Activated CD8-positive, alpha-beta memory T cell treated with anti-CD3 and anti-CD28 coated beads for 4 hours (primary cell): Measurements from ENCODE around the gene MOSPD3.
A peak's percentile ranks its signal among the peaks of the same experiment; 100 is the strongest.
"Not testable (repeated sequence)": the region's sequence is repeated elsewhere in the genome, so short reads cannot be mapped to it uniquely, and the experiment has no call there.

Experiments
- DNase-seq, 2 donors: peaks; one replicate each; pipeline ENCODE4 v3.0.0-alpha.2; 2020; ENCODE audit warnings: low read depth in 2 of 2

Gene MOSPD3

GRCh38 chr7:100623951-100624824, 11.8 kb downstream of the MOSPD3 start:
- DNase-seq, result no peak

GRCh38 chr7:100626055-100626454, 13.7 kb downstream of the MOSPD3 start:
- DNase-seq, result no peak

- peak; percentile 81 for DNase-seq
These were observed 14.3 kb downstream of the MOSPD3 start for GRCh38 chr7:100626530-100627237.

DNA sequence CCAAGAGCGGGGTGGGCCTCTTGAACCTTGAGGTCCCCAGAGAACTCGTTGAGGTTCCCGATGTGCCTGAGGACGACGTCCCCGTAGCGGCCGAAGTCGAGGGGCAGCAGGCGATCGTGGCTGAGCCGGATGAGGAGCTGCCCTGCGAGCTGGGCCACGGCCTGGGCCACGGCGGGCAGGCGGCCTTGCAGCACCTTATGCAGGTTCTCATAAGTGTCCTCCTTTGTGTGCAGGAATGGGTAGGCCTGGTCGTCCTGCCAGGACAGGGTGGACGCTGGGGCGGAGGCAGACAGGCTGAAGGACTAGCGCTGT, 14.9 kb downstream of the MOSPD3 start:
- DNase-seq, result no peak

DNA sequence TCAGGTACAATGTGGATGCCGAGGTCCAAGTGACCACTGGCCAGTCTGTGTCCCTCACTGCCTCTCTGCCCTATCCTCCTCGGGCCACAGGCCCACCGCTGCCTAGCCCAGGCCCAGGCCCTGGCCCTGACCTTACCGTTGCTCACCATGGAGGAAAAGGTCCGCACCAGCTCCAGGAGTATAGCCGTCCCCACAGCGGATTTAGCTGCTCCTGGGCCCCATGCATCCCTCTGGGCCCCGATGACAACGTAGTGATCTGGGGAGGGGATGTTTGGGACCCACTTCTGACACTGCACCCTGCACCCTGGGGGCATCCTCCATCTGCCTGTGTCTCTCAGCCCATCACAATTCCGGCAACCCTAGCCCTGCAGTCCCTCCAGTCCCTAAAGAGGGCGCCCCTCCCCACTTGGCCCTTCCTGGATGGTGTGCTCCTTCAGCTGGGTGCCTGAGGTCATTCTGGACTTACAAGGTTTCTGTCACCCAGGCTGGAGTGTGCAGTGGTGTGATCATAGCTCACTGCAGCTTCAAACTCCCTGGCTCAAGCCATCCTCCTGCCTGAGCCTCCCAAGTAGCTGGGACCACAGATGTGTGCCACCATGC, 16.9 kb downstream of the MOSPD3 start:
- no peak for DNase-seq

DNA sequence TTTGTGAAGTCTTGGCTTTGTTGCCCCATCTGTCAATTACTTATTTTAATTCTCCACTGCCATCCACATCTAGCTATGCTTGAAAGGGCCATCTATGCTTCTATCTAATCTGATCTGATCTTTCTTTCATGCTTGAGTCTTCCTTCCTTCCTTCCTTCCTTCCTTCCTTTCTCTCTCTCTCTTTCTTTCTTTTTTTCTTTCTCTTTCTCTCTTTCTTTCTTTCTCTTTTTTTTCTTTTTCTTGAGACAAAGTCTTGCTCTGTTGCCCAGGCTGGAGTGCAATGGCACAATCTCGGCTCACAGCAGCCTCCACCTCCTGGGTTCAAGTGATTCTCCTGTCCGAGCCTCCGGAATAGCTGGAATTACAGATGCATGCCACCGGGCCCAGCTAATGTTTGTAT, 17.7 kb downstream of the MOSPD3 start:
- DNase-seq, result no peak

GRCh38 chr7:100632951-100633717, 20.8 kb downstream of the MOSPD3 start:
- DNase-seq, result peak; percentile 17 to 26

DNA sequence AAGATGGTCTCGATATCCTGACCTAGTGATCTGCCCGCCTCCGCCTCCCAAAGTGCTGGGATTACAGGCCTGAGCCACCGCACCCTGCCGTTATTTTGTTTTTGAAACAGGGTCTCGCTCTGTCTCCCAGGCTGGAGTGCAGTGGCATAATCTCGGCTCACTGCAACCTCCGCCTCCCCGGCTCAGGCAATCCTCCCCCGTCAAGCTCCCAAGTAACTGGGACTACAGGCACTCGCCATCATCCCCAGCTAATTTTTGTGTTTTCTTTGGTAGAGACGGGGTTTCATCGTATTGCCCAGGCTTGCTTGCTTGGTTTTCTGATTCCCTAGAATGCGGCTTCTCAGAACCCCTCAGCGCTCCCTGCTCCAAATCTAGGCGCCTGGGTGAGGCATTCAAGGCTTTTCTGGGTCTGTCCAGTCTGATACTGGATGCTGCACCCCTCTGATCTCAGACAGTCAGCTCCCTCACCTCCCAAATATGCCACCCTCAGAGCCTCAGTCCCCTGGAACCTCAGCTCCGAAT, 27.7 kb downstream of the MOSPD3 start:
- no peak for DNase-seq

DNA sequence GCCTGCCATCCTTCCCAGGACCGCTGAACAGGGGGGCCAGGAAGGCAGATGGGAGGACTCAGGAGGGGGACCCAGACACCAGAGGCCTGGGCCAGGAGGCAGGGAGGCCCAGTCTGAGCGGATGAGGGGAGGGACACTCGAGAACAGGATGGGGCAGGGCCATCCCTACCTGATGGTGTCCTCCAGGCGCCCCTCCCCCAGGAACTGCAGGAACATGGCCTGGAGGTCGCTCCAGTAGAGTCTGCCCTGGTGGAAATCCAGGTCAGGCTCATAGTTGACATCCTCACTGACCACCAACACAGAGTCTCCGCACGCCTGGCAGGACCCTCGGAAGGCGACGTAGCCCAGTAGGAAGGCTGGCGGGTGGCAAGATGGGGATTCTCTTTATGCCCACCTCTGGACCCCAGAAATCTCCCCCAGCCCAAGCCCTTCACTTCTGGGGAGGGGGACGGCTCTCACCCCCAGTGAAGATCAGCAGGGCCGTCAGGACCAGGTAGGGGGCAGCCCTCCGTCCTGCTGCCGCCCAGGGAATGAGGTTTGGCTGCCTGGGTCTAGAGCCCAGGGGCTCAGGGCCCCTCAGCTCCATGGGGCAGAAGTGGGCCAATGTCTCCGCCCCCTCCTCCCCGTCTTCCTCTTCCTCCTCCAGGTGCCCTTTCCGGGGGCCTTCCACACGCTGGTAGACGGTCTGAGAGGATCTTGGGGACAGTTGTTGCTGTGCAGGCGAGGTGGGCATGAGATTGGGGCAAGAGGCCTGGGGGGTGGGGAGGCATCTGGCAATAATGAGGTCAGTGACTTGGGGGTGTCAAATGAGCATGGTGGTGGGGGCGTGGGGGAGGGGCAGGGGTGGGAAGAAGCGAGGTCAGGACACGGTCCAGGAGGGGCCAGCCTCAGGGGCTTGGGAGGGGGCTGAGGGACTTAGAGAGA, 28.4 kb downstream of the MOSPD3 start:
- no peak for DNase-seq

GRCh38 chr7:100641463-100641859, 29.1 kb downstream of the MOSPD3 start, which contains the start of gene TFR2:
Gene TFR2 (minus strand): TSS chr7:100641552. CDS start chr7:100641509, 43 bp downstream.
- DNase-seq, result no peak

DNA sequence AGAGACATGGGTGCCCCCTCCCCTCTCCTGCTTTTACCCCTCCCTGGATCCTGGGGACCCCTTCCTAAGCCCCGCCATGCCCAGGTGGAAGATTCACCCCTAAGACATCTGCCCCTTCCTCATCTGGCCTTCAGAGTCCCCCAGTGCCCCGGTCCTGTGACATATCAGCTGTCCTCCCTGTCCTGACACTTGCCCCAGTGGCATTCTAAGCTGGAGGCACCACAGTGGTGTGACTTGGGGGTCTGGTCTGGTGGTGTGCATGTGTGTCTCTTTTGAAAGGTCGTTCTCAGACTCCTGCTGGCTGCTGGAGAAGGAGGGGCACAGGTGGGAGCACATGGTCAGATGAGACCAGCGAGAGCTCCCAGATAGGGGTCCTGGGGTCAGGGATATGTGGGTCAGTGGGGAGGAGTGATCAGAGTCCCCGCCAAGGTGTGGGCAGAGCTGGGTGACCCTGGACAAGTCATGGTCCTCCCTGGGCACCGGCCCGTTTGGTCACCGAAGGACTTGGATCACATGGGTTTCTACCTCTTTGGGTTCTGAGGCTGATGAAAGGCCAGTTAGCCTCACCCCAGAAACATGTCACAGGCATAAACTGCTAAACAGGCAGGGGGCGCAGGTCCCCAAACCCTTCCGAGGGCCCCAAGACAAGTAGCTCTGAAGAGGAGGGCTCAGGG, 29.7 kb downstream of the MOSPD3 start:
- no peak for DNase-seq

GRCh38 chr7:100642534-100642907, 30.2 kb downstream of the MOSPD3 start:
- DNase-seq, result no peak

GRCh38 chr7:100649826-100650565, 37.7 kb downstream of the MOSPD3 start:
- no peak for DNase-seq

DNA sequence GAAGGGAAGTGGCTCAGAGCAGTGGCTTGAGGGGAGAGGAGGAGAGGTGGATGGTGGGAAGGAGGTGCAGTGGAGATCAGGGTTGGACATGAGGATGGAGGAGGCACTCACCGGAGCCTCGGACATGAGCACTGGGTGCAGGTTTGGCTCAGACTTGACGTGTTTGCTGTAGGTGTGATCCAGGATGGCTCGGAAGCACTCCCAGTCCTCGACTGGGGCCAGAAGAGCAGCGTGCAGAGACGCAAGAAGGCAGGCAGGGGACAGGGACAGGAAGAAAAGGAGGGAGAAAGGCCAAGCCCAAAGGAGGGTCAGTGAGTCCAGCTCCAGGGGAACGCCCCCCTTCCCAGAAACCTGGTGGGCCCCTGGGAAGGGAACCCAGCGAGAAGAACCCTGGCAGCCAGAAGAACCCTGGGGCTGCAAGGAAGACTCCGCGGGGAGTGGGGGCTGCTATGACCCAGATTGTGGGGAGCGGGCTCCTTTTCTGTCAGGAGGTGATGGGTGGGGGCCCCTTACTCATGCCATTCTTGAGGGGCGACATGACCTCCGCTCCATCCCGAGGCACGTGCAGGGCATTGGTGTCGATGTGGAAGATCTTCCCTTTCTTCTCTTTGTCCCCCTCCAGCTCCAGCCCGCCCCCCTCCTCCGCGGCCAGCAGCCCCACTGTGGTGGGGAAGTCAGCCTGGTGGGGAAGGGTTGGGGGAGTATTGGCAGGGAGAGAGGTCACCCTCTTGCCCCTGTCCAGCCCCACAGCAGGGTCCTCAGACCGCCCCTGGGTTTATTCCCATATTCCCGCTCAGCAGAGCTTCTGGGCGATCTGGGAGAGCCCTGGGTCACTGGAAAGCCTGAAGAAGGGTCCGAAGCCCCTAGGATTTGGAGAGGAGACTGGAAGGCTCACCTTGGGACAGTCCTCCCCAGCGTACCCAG, 42.8 kb downstream of the MOSPD3 start:
- no peak for DNase-seq

GRCh38 chr7:100655908-100656674, 43.8 kb downstream of the MOSPD3 start, which contains the start of gene ACTL6B:
Gene ACTL6B (minus strand): TSS chr7:100656448. CDS start chr7:100656354, 94 bp downstream.
- no peak for DNase-seq

DNA sequence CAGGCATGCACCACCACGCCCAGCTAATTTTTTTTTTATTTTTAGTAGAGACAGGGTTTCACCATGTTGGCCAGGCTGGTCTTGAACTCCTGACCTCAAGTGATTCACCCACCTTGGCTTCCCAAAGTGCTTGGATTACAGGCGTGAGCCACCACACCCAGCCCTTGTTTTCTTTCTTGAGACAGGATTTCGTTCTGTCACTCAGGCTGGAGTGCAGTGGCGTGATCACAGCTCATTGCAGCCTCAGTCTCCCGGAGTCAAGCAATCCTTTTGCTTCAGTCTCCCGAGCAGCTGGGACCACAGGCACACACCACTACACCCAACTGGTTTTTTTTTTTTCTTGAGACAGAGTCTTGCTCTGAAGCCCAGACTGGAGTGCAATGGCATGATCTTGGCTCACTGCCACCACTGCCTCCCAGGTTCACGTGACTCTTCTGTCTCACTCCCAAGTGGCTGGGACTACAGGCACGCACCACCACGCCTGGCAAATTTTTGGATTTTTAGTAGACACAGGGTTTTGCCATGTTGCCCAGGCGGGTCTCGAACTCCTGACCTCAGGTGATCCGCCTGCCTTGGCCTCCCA, 49.9 kb downstream of the MOSPD3 start:
- DNase-seq, result not testable (repeated sequence)
